ENCODE measurements around the gene DUOXA2.
"Not testable (repeated sequence)": the region's sequence is repeated elsewhere in the genome, so short reads cannot be mapped to it uniquely, and the experiment has no call there.

The DUOXA2 gene

DNA sequence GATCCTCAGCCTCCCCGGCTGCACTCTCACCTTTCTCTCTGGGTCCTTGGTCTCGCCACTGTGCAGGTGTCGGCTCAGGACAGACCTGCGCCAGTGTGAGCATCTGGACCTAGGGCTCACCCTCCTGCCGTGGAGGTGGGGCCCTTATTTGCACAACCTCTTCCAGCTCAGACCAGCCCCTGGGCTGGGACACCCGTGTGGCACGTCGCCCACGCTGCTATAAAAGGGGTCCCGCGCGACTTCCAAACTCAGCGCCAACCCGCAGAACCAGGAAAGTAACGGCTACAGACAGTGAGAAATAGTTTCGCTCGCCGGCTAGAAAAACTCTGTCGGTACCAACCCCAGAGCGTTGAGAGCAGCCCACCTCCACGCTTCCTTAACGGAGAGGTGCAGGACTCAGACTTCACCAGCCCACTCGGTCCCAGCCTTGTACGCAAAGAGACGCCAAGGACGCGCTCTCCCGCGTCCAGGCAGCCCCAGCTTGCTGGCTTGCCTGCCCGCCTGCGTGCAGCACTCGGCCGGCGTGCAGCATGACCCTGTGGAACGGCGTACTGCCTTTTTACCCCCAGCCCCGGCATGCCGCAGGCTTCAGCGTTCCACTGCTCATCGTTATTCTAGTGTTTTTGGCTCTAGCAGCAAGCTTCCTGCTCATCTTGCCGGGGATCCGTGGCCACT, at the start of gene DUOXA2, which contains the start of gene DUOX2:
TSS of gene DUOXA2 (plus strand) at position 251 of the 675 bp plus-strand sequence. CDS start at position 531, 280 bp downstream.
TSS of gene DUOX2 (minus strand) at position 97 of the 675 bp plus-strand sequence. CDS start 761 bp downstream, outside the sequence.
- DNase-seq (ENCODE audit: low read depth, low spot score), result no peak

- DNase-seq (ENCODE audit: low read depth, low spot score), result no peak
These were observed 49.7 kb upstream of the DUOXA2 start for GRCh38 chr15:45064386-45064785.

DNA sequence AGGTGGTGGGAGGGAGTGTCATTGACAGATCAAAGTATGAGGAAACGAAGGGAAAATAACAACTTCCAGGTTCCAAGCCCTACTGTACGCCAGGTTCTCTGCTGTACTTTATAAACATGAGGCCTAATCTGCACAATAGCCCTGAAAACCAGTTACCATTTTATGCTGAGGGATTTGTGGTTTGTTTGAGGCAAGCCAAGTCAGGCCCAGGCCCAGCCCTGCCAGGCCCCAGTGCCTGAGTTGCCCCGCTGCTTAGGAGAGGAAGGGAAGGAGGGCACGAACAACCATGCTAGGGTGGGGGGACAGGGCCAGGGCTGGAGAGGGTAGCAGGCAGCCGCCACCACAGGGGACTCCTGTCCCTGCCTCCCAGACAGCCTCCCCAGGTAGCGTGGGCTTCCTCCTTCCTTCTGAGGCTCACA, 44.2 kb upstream of the DUOXA2 start:
- not testable (repeated sequence) for DNase-seq (ENCODE audit: low read depth, low spot score)

- not testable (repeated sequence) for DNase-seq (ENCODE audit: low read depth, low spot score)
These were observed 40.5 kb upstream of the DUOXA2 start for GRCh38 chr15:45073602-45074001.

DNA sequence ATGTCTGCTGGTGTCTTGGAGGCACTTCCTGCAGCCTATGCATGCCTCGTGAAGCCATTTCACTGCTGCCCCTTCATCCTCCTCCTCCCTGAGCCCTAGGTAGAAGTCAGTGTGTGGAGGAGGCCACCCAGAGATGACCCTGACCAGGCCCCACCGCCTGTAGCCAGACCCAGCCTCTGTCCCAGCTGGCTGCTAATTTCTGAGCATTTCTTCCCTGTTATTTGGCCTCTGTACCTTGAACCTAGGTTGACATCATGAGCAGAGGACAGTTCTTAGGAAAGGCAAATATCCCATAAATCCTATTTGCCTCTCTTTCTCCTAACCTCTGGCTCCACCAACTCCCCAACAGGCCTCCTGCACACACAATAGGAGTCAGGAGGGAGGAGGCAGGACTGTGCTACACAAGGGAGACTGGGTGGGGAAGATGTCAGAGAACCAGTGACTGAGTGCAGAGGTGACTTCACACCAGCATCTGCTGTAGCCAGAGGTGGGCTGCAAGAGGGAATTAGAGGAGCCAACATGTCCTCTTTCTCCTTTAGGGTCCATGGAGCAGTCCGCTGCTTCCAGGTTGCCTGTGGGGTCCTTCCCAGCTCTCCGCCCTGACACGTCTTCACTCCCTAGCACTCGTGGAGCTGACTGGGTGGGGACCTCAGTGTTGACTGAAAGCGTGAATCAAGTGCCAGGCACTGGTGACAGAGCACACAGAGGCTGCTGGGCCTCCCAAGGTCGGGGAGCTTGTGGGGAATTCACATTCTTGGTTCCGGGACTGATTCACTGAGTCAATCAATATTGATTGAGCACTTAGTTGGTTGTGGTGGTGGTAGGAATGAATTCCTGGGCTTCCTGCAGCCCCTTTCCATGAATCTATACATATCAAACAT, 38.4 kb upstream of the DUOXA2 start:
- not testable (repeated sequence) for DNase-seq (ENCODE audit: low read depth, low spot score)

GRCh38 chr15:45077391-45077790, 36.7 kb upstream of the DUOXA2 start:
- DNase-seq (ENCODE audit: low read depth, low spot score), result not testable (repeated sequence)

- DNase-seq (ENCODE audit: low read depth, low spot score), result not testable (repeated sequence)
These were observed 34.9 kb upstream of the DUOXA2 start for GRCh38 chr15:45079201-45079600.

DNA sequence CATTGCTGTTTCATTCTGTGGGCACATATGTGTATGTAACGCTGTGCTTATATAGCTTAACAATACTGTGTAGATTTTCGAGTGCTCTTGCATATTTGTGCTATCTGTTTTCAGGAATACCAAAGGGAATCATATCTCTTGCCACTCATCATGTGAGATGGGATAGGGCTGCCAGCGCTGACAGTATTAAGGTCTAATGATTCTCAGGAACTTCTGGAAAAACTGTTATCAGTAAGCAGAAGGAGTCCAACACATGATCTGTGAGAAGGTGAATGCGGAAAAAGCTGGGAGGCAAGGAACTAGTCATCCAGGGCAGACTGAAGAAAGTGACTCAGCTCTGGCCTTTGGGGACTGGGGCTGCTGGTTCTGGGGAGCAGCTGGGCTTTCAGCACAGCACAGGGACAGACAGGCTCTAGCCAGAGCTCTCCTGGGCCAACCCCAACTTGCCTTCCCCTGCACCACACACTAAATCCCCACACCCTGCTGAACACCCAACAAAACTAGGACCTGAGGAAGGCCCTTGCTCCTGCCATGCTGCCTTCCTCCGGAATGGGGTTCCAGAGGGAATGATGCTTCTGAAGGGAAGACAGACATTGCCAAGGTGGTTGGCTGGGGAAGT, 34.4 kb upstream of the DUOXA2 start:
- not testable (repeated sequence) for DNase-seq (ENCODE audit: low read depth, low spot score)

DNA sequence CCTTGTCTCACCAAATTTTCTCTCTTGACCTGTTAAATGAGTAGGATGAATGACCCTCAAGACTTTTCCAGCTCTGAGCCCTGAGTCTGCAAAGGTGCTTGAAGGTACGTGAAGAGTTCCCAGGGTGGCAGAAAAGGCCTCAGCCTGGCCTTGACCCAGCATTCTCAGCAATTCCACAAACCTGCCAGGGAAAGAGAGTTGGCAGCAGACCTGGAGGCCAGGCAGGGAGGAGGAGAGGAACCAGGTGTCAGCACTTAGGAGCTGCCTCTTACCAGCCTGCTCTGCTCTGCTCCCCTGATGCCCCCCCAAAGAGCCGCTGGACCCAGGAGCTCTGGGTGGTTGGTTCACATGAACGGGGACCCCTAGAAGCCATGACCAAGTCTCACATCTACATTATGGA, 33.5 kb upstream of the DUOXA2 start:
- DNase-seq (ENCODE audit: low read depth, low spot score), result not testable (repeated sequence)

GRCh38 chr15:45082412-45082811, 31.7 kb upstream of the DUOXA2 start:
- DNase-seq (ENCODE audit: low read depth, low spot score), result not testable (repeated sequence)

- DNase-seq (ENCODE audit: low read depth, low spot score), result no peak
These were observed 30.9 kb upstream of the DUOXA2 start for GRCh38 chr15:45083223-45083622.

GRCh38 chr15:45084163-45084562, 30.0 kb upstream of the DUOXA2 start:
- no peak for DNase-seq (ENCODE audit: low read depth, low spot score)

DNA sequence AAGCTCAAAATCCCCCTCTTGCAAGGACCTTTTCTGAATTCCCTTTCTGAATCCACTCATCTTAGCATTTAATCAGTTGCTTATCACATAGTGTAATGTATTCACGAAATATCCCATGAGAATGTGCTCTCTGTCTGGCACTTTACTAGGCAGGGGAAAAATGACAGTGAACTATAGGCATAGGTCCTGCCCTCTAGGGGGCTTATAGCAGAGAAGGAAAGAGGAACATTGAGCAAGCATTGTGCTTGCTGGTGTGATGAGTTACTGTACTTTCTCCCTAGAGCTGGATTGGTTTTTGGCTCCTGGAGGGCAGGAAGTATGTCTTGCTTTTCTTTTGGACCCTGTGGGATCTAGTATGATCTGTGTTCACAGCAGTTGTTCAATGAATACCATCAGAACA, 26.6 kb upstream of the DUOXA2 start:
- no peak for DNase-seq (ENCODE audit: low read depth, low spot score)

GRCh38 chr15:45088801-45089711, 25.1 kb upstream of the DUOXA2 start:
- no peak for DNase-seq (ENCODE audit: low read depth, low spot score)

DNA sequence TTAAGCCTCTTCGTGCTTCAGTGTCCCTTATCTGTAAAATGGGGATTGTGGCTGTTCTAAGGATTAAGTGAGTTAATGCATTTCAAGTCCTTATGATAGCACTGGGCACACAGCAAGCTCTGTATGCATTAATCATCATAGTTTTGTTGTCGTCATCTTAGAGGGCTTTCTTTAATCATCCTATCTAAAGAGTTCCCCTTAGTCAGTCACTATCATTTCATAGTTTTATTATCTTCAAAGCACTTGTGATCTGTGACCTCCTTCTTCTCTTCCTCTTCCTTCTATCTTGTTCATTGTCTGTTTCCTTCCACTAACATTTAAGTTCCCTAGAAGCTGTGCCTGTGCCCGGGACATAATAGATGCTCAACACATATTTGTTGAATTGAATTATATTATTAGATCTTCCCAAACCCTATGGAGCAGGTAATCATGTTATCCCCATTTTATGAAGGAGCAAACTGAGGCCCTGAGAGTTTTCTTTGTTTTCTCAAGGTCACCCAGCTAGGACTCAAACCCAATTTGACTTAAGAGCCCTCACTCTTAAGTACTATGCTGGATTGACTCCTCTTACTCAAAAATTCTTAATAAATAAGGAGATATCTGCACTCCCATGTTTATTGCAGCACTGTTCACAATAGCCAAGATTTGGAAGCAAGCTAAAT, 24.3 kb upstream of the DUOXA2 start:
- no peak for DNase-seq (ENCODE audit: low read depth, low spot score)

DNA sequence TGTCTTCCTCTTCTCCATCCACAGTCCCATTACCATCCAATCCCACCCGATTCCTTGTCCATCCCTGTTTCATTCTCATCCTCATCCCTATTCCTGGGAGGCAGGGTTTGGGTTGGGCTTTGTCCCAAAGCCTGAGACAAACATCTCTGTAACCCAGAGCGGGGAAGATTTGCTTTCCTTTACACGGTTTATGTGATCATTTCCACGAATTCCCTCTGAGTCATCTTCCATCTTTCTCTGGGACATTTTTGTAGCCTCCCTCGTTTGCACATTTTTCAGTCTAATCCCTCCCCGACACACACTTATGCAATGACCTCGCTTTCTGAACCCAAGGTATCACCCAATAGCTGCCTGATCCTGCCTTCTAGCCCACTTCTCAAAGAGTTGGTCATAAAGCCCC, 23.0 kb upstream of the DUOXA2 start:
- DNase-seq (ENCODE audit: low read depth, low spot score), result no peak

- no peak for DNase-seq (ENCODE audit: low read depth, low spot score)
These were observed 22.6 kb upstream of the DUOXA2 start for GRCh38 chr15:45091576-45091975.

DNA sequence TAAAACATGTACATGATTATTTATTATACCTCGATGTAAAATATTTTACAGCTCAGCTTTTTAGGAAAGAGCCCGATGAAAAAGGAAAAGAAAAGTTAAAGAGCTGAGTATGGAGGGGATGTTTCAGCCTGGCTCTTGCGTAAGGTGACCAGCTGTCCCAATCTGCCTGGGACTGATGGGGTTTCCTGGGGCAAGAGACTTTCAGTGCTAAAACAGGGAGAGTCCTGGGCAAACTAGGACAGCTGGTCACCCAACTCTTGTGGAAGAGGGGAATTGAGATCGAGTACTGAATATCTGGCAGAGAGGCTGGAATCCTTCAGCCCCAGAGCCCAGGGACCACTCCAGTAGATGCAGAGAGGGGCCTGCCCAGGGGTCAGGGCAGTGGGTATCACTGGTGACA, 21.1 kb upstream of the DUOXA2 start:
- no peak for DNase-seq (ENCODE audit: low read depth, low spot score)

DNA sequence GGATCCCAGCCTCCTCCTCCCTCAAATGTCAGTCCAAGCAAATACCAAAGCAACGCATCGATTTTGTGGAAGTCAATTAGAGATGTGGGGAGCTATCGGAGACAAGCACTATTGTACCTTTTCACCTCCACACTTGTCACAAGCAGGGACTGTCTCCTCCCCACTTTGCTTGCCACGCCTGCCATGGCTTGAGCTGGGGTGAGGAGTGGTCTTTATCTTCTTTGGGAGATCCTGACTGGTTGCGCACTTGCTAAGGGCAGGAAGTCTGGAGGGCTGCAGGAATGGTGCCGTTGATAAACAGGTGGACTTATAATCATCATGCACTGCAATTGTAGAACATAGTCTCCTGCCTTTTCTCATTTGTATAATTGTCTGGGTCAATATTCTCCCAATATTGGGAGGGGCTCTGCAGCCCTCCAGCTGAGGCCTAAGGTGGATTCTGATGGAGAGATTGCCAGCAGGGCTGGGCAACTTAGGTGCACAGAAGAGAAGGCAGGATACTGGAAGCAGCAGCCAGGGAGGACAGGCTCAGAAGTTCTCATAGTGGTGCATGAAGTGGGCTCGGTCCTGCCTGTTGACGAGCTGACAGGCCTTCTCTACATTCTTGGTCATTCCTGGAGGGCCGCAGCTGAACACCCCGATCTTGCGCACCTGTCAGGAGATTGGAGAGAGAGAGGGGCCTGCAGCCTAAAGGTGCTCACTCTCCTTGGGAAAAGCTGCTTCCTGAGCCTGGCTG, 20.3 kb upstream of the DUOXA2 start:
- no peak for DNase-seq (ENCODE audit: low read depth, low spot score)

DNA sequence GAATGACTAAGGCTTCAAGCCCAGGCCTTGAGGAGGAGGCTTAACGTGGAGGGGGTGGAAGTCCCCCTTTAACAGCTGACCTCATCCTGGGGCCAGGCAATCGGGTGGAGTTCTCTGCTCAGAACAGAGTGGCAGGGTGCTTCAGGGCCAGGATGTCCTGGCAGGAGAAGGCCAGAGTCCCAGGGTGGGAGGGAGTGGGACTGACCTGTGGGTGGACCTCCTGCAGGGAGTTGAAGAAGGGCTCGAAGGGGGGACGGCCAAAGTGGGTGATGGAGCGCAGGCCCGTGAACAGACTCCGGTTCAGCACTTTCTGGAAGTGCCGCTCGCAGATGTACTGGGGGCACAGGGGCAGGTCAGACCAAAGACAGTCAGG, 19.8 kb upstream of the DUOXA2 start:
- no peak for DNase-seq (ENCODE audit: low read depth, low spot score)
